HG03558 (cell line): Measurements from ENCODE around the gene GTF3C5.
"Not testable (repeated sequence)": the region's sequence is repeated elsewhere in the genome, so short reads cannot be mapped to it uniquely, and the experiment has no call there.

Source experiments
- ATAC-seq: cut with Tn5 transposase; IDR thresholded peaks from one replicate; pipeline ENCODE4 v1.9.1; 2021; ENCODE audit warnings: moderate number of reproducible peaks; ENCODE audit not compliant: unreplicated experiment; ENCODE audit errors: extremely low read depth

GTF3C5 gene

DNA sequence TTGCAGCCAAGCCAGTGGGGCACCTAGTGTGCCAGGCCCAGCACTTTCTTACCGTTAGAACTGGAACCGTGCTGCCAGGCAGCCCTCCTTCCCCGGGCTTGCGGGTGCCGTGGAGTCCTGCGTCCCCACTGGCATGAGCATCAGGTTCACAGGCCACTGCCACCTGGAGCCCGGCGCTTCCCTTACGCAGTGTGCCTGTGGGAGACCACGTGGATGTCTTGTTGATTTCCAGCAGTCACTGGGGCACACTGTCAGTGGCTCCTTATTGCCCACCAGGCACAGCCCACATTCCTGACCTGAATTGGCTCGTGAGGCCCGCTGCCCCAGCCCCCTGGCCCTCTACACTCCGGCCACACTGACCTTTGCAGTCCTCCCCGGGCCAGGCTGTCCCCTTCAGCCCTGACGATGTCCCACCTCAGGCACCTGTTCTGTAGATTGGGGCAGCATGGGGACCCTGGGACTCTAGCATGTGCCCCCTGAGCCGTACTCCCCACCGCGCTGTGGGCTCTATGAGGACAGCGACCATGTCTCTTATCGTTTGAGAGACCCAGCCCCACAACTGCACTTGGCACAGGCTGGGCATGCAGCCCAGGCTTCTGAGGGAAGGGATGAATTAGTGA, 20.6 kb downstream of the GTF3C5 start:
- ATAC-seq: no peak

DNA sequence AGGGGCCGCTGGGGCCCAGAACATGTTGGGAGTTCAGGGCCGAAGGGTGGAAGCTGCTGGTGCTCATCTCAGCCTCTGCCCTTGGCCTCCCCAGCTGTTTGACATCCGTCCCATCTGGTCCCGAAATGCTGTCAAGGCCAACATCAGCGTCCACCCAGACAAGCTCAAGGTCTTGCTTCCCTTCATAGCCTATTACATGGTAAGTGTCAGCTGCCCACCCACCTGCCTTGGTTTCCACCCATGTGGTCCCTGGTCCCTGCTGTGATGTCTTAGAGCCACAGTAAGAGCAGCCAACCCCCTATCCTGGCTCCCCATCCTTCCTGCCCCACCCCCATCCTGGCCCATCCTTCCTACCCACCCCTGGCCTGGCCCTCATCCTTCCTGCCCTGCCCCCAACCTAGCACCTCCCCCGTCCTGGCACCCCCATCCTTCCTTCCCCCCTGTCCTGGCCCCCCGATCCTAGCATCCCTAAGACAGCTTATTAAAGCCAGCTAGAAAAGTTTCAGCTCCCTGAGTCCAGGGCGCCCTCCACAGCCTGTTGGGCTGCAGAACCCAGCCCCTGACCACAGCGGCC, 21.3 kb downstream of the GTF3C5 start:
- no peak for ATAC-seq

DNA sequence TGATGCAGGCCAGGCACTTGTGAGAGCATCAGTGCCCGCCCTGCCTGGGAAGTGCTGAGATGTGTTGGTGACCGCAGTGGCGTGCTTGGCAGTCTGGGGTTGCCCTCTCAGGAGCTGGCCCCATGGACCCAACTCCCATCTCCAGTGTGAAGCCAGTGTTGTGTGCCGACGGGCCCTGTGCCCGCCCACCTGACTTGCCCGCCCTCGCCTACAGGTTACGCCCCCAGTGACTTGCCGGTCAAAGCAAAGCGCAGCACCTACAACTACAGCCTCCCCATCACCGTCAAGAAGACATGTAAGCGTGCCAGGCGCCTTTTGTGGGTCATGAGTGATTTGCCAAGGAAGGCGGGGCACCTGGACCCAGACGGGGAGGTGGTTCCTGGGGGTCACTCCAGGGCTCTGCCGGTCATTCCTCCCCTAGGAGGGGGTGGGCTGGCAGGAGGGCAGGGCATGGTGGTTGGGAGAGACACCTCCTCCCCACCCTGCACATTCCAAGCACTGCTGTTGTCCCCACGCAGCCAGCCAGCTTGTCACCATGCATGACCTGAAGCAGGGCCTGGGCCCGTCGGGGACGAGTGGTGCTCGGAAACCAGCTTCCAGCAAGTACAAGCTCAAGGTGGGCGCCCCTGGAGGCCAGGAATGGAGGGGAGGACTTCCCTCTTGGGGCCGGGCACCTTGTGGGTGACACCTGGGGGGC, 23.5 kb downstream of the GTF3C5 start:
- no peak for ATAC-seq

DNA sequence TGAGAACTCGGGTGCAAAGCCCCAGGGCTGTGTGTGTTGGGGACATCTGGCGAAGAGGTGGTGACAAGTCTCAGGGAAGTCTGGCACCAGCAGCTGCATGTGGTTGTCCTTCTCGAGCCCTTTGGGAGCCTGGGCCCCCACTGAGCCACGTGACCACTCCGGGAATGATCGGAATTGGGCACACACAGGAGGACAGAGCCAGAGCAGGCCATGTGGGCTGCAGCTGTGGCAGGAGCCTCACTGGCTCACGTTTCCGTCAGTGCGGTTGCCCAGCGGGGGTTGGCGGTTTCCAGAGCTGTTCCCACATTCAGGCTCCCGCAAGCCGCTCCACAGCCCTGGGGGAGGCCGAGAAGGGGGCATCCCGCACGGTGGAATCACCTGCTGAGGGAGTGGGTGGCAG, 24.2 kb downstream of the GTF3C5 start:
- no peak for ATAC-seq

DNA sequence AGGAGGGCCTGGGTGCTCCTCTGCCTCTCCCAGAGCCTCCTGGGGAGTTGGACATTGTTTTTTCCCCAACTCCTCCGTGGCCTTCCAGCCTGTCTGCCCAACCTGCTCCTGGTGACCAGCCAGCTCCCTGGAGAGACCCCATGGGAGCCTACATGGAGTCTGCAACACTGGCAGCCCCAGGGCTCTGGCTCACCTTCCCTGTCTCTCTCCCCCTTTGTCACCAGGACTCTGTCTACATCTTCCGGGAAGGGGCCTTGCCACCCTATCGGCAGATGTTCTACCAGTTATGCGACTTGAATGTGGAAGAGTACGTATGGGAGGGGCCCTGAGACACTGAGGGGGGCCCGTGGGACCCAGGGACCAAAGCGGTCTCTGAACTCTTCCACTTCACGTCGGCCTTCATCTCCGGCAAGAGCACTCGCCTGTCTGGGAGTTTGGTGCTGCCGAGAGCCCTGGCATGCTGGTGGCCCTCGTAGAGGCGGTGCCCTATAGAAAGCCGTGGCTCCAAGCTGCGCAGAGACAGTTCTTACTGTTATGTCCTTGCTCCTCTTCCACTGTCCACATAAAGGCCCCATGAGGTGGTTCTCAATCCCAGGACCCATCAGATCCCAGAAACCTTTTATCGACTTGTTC, 25.1 kb downstream of the GTF3C5 start:
- ATAC-seq: no peak

DNA sequence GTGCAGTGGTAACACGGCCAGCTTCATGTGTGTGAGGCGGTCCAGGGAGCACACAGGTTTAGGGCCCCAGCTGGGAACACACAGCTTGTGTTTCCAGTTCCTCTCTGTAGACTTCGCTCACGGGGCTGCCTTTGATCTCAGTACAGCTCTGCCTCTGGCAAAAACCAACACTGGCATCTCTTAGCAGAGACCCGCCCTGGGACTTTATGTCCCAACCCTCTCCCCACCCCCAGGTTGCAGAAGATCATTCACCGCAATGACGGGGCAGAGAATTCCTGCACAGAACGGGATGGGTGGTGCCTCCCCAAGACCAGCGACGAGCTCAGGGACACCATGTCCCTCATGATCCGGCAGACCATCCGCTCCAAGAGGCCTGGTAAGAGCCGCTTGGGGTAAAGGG, 25.7 kb downstream of the GTF3C5 start:
- no peak for ATAC-seq

DNA sequence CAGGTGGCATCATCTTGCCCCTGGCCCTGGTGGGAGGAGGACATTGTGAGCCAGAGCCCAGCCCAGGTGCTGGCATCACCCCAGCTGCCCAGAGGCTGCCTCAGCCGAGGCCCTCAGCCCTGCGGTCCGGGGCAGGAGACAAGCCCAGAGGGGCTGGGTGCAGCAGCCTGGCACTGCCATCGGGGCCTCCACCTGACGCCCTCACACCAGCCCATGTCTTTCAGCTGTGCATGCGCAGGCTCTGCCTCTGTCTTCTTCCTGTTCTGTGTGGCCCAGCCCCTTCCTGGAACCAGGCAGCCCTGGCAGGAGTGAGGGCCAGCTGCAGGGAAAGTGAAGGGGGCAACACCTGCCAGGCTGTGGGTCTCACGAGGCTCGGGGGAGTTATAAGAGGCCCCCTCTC, 26.2 kb downstream of the GTF3C5 start:
- ATAC-seq: no peak

DNA sequence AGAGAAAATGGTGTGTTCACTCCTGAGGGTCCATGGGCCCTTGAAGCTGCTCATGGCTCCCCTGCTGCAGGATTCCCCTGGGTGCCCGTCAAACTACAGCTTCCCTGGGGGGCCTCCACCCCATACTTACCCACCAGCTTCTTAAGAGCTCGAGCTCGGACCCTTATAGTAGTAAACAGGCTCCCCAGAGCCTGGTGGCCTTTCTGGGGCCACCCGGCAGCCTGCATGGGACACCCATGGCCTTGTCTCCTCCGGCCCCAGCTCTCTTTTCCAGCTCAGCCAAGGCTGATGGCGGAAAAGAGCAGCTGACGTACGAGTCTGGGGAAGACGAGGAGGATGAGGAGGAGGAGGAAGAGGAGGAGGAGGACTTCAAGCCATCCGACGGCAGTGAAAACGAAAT, 26.8 kb downstream of the GTF3C5 start:
- ATAC-seq: no peak

DNA sequence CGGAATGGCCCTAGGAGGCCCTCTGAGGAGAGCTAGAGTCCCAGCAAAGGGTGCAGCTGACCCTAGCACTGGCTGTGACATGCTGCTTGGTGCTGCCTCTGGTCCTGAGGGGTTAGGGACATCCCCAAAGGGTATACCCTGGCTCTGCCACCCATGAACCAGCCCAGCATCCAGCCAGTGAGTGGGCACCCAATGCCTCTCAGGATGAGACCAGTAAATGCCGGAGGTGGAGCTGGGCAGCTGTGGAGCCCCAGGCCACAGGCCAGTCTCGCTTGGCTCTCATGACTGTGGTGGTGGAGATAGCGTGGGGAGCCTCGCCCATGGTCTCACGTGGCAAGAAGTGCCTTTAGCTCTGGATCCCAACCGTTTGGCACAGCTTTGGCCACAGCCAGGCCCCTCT, 27.3 kb downstream of the GTF3C5 start:
- ATAC-seq: no peak

DNA sequence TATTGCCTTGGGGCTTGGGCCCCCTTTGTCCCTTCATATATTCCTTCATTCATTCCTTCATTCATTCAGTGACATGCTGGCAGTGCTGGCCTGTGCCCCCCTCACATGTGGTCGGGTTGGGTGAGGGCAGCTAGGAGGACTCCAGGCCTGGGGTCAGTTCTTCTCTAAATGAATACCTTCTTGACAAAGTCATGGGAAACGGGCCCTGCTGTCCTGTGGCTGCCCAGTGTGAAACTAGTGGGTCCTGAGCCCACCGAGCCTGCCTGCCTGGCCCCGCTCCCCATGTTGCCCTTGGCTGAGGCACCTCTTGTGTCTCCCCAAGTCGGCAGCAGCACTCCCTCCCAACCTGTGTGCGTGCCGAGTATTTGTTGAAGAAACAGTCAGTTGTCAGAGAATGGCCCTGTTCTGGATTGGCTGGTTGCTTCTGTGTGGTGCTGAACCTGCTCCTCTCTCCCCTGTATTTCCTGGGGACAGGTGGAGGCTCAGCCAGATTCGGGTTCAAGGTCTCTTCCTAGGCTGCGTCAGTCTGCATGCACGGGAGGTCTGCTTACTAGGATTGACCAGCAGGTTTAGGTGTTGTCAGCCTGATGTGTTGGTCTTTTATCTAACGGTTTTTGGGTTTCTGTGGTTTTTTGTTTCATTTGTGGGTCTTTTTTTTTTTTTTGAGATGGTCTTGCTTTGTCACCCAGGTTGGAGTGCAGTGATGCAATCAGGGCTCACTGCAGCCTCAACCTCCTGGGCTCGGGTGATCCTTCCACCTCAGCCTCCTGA, 27.9 kb downstream of the GTF3C5 start:
- no peak for ATAC-seq

DNA sequence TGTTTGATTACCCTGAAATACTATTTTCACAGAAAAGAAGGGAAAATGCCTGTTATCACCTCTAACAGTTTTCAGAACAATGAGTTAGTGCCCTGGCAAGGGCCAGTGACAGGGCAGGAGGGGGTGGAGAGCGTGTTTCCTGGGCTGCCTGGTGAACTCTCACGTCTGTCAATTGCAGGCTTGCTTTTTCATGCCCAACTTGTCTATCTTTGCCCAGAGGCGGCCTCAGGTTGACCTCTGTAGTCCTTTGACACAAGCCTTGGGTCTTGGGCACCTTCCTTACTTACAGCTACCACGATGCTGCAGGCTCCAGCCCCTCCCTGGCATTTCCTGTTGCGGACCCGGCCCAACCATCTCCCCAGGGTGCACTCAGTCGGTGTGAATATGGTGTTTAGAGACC, 28.8 kb downstream of the GTF3C5 start:
- no peak for ATAC-seq

DNA sequence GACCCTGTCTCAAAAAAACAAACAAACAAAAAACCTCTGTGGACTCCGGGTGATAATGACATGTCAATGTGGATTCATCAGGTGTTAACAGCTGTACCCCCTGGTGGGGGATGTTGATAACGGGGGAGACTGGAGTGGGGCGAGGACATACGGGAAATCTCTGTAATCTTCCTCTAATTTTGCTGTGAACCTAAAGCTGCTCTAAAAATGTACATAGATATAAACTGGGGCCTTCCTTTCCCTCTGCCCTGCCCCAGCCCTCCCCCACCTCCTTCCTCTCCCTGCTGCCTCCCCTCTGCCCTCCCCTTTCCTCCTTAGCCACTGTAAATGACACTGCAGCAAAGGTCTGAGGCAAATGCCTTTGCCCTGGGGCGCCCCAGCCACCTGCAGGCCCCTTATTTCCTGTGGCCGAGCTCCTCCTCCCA, 29.6 kb downstream of the GTF3C5 start:
- ATAC-seq: no peak

DNA sequence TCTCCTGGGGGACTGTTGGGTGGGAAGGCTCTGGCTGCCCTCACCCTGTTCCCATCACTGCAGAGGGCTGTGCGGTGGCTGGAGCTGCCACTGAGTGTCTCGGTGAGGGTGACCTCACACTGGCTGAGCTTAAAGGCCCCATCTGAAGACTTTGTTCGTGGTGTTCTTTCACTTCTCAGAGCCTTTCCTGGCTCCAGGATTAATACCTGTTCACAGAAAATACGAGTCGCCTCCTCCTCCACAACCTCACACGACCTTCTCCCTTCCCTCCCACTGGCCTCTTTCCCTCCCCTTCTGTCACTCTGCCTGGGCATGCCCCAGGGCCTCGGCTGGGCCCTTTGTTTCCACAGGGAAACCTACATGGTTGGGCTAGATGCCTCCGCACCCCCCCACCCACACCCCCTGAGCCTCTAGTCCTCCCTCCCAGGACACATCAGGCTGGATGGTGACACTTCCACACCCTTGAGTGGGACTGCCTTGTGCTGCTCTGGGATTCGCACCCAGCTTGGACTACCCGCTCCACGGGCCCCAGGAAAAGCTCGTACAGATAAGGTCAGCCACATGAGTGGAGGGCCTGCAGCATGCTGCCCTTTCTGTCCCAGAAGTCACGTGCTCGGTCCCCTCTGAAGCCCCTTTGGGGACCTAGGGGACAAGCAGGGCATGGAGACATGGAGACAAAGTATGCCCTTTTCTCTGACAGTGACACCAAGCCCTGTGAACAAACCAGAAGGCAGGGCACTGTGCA, 30.4 kb downstream of the GTF3C5 start:
- not testable (repeated sequence) for ATAC-seq

DNA sequence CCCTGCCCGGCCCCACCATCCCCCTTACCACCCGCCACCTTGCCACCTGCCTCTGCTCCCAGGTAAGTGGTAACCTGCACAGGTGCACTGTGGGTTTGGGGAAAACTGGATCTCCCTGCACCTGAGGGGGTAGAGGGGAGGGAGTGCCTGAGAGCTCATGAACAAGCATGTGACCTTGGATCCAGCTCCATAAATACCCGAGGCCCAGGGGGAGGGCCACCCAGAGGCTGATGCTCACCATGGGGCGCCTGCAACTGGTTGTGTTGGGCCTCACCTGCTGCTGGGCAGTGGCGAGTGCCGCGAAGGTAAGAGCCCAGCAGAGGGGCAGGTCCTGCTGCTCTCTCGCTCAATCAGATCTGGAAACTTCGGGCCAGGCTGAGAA, 31.0 kb downstream of the GTF3C5 start, which contains the start of gene CEL:
TSS of gene CEL (plus strand) at position 218 of the 382 bp plus-strand sequence. CDS start at position 240, 22 bp downstream.
- ATAC-seq: not testable (repeated sequence)

DNA sequence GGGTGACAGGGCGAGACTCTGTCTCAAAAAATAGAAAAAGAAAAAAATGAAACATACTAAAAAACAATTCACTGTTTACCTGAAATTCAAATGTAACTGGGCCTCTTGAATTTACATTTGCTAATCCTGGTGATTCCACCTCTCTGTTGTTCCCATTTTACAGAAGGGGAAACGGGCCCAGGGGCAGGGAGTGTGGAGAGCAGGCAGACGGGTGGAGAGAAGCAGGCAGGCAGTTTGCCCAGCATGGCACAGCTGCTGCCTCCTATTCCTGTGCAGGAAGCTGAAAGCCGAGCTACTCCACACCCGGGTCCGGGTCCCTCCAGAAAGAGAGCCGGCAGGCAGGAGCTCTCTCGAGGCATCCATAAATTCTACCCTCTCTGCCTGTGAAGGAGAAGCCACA, 31.8 kb downstream of the GTF3C5 start:
- not testable (repeated sequence) for ATAC-seq

DNA sequence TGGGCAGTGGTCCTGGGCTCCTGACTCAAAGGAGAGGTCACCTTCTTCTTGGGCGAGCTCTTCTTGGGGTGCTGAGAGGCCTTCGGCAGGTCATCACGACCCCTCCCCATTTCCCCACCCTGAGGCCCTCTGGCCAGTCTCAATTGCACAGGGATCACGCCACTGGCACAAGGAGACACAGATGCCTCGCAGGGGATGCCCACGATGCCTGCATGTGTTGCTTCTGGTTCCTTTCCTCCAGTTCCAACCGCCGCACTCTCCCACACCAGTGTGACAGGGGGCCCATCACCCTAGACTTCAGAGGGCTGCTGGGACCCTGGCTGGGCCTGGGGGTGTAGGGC, 32.3 kb downstream of the GTF3C5 start:
- no peak for ATAC-seq

DNA sequence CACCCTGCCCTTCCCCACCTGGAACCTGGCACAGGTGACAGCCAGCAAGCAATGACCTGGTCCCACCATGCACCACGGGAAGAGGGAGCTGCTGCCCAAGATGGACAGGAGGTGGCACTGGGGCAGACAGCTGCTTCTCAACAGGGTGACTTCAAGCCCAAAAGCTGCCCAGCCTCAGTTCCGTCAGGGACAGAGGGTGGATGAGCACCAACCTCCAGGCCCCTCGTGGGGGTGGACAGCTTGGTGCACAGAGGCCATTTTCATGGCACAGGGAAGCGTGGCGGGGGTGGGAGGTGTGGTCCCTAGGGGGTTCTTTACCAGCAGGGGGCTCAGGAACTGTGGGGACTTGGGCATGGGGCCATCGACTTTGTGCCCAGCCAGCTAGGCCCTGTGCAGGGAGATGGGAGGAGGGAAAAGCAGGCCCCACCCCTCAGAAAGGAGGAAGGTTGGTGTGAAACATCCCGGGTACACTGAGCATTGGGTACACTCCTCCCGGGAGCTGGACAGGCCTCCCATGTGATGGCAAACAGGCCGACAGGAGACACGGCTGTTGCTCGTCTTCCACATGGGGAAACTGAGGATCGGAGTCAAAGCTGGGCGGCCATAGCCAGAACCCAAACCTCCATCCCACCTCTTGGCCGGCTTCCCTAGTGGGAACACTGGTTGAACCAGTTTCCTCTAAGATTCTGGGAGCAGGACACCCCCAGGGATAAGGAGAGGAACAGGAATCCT, 32.9 kb downstream of the GTF3C5 start:
- no peak for ATAC-seq

DNA sequence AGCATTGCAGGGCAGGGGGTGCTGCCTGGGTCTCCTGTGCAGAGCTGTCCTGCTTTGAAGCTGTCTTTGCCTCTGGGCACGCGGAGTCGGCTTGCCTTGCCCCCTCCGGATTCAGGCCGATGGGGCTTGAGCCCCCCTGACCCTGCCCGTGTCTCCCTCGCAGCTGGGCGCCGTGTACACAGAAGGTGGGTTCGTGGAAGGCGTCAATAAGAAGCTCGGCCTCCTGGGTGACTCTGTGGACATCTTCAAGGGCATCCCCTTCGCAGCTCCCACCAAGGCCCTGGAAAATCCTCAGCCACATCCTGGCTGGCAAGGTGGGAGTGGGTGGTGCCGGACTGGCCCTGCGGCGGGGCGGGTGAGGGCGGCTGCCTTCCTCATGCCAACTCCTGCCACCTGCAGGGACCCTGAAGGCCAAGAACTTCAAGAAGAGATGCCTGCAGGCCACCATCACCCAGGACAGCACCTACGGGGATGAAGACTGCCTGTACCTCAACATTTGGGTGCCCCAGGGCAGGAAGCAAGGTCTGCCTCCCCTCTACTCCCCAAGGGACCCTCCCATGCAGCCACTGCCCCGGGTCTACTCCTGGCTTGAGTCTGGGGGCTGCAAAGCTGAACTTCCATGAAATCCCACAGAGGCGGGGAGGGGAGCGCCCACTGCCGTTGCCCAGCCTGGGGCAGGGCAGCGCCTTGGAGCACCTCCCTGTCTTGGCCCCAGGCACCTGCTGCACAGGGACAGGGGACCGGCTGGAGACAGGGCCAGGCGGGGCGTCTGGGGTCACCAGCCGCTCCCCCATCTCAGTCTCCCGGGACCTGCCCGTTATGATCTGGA, 33.7 kb downstream of the GTF3C5 start:
- no peak for ATAC-seq

DNA sequence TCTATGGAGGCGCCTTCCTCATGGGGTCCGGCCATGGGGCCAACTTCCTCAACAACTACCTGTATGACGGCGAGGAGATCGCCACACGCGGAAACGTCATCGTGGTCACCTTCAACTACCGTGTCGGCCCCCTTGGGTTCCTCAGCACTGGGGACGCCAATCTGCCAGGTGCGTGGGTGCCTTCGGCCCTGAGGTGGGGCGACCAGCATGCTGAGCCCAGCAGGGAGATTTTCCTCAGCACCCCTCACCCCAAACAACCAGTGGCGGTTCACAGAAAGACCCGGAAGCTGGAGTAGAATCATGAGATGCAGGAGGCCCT, 34.2 kb downstream of the GTF3C5 start:
- no peak for ATAC-seq
